Liver (tissue), 9 donors: ENCODE results near the gene DACH1. TPM values are rescaled to one million over a fixed set of nuclear protein-coding genes. Genes with fewer than 3 reads are reported as not detected.

Source experiments
- DNase-seq: peaks from one replicate; pipeline ENCODE4 v3.0.0-alpha.2; 2017; ENCODE audit warnings: low spot score
- H3K27ac ChIP-seq, 2 donors: one replicate each; pipeline ENCODE4 v1.7.0; 2013; ENCODE audit warnings: inconsistent platforms in 2 of 2, low read length in 2 of 2, control low read depth in 1 of 2, low read depth in 1 of 2, mild to moderate bottlenecking in 1 of 2
- H3K27me3 ChIP-seq, 4 donors: one replicate each; pipeline versions ENCODE4 v1.6.1 to v1.7.0; 2013; ENCODE audit warnings: low read length in 3 of 4, inconsistent platforms in 1 of 4, mild to moderate bottlenecking in 1 of 4, moderate library complexity in 1 of 4; ENCODE audit not compliant: control insufficient read depth in 4 of 4, insufficient read depth in 4 of 4
- H3K36me3 ChIP-seq, 4 donors: one replicate each; pipeline versions ENCODE4 v1.6.1 to v1.7.0; 2013; ENCODE audit warnings: low read length in 3 of 4, mild to moderate bottlenecking in 3 of 4, low read depth in 1 of 4, moderate library complexity in 1 of 4; ENCODE audit not compliant: control insufficient read depth in 4 of 4, insufficient read depth in 3 of 4
- H3K4me1 ChIP-seq, 4 donors: one replicate each; pipeline versions ENCODE4 v1.6.1 to v1.7.0; 2013; ENCODE audit warnings: low read length in 3 of 4, mild to moderate bottlenecking in 3 of 4, moderate library complexity in 1 of 4; ENCODE audit not compliant: control insufficient read depth in 4 of 4, insufficient read depth in 4 of 4
- H3K4me3 ChIP-seq, 3 donors: one replicate each; pipeline versions ENCODE4 v1.6.1 to v1.7.0; 2013; ENCODE audit warnings: low read length in 3 of 3, control low read depth in 1 of 3, low read depth in 1 of 3, mild to moderate bottlenecking in 1 of 3
- H3K9ac ChIP-seq, 2 donors: one replicate each; pipeline ENCODE4 v1.7.0; 2013; ENCODE audit warnings: low read length in 2 of 2, mild to moderate bottlenecking in 2 of 2, moderate library complexity in 2 of 2, control low read depth in 1 of 2, low read depth in 1 of 2
- H3K9me3 ChIP-seq, 4 donors: one replicate each; pipeline versions ENCODE4 v1.6.1 to v1.7.0; 2013; ENCODE audit warnings: low read length in 3 of 4; ENCODE audit not compliant: control insufficient read depth in 4 of 4
- CTCF ChIP-seq: fragments of 150-350 bp; IDR thresholded peaks from 2 replicates; pipeline ENCODE4 v1.5.1; 2017; ENCODE audit warnings: improper control_type of control experiment, low read depth, low read length; ENCODE audit not compliant: missing input control
- EGR1 ChIP-seq, 2 donors: IDR thresholded peaks; 2 replicates each; pipeline ENCODE4 v1.6.1; 2016 to 2018; ENCODE audit warnings: antibody characterized with exemption in 2 of 2, low read depth in 2 of 2
- FOXA2 ChIP-seq: IDR thresholded peaks from 2 replicates; pipeline ENCODE4 v1.6.1; 2016; ENCODE audit warnings: antibody characterized with exemption
- GABPA ChIP-seq, 2 donors: IDR thresholded peaks in 1 of 2; conservative IDR thresholded peaks in 1 of 2; 2 replicates each; pipeline ENCODE4 v1.6.1; 2016; ENCODE audit warnings: antibody characterized with exemption in 2 of 2, mild to moderate bottlenecking in 1 of 2, moderate library complexity in 1 of 2
- HNF4A ChIP-seq, 2 donors: conservative IDR thresholded peaks; 2 replicates each; pipeline ENCODE4 v1.6.1; 2016; ENCODE audit warnings: antibody characterized with exemption in 2 of 2, mild to moderate bottlenecking in 2 of 2
- MAX ChIP-seq: IDR thresholded peaks from 2 replicates; pipeline ENCODE4 v1.6.1; 2016; ENCODE audit warnings: antibody characterized with exemption
- NR2F2 ChIP-seq: IDR thresholded peaks from 2 replicates; pipeline ENCODE4 v1.6.1; 2016; ENCODE audit warnings: antibody characterized with exemption
- RAD21 ChIP-seq, 2 donors: IDR thresholded peaks; 2 replicates each; pipeline ENCODE4 v1.6.1; 2016; ENCODE audit warnings: antibody characterized with exemption in 2 of 2, mild to moderate bottlenecking in 2 of 2
- REST ChIP-seq: IDR thresholded peaks from 2 replicates; pipeline ENCODE4 v1.6.1; 2016; ENCODE audit warnings: antibody characterized with exemption, mild to moderate bottlenecking
- RXRA ChIP-seq, 2 donors: IDR thresholded peaks; 2 replicates each; pipeline ENCODE4 v1.6.1; 2017 to 2018; ENCODE audit warnings: antibody characterized with exemption in 2 of 2, mild to moderate bottlenecking in 1 of 2
- SP1 ChIP-seq: IDR thresholded peaks from 2 replicates; pipeline ENCODE4 v1.6.1; 2018; ENCODE audit warnings: antibody characterized with exemption, mild to moderate bottlenecking
- TAF1 ChIP-seq: conservative IDR thresholded peaks from 2 replicates; pipeline ENCODE4 v1.6.1; 2016; ENCODE audit warnings: antibody characterized with exemption, mild to moderate bottlenecking
- YY1 ChIP-seq: IDR thresholded peaks from 2 replicates; pipeline ENCODE4 v1.6.1; 2016; ENCODE audit warnings: antibody characterized with exemption, mild to moderate bottlenecking
- ZBTB33 ChIP-seq: IDR thresholded peaks from 2 replicates; pipeline ENCODE4 v1.6.1; 2016; ENCODE audit warnings: antibody characterized with exemption
- WGBS: extraction: QIAGEN DNeasy Blood & Tissue Kit; methylation state at CpG from one replicate; pipeline ENCODE4 v1.1.7; 2013; 5-methylcytosine and 5-hydroxymethylcytosine counted together
- polyA plus RNA-seq, 2 donors: library from polyadenylated mRNA; stranded (reverse) in 1 of 2; unstranded in 1 of 2; fragments of 200-250 nt in 1 of 2; fragments of >200 nt in 1 of 2; fragmentation: Nextera tagmentation in 1 of 2; extraction: Ambion mirVana in 1 of 2; gene quantifications; one replicate each; pipeline versions ENCODE4 v1.2.1 to v1.2.3, GENCODE V29; 2013 to 2015
- total RNA-seq, 2 donors: library from RNA; depleted of rRNA; stranded (reverse); fragments of >200 nt; gene quantifications; one replicate each; pipeline ENCODE4 v1.2.3, GENCODE V29; 2014
- donor health status: healthy.
- donor health status: healthy.
- donor health status: healthy.
- donor health status: healthy.
- donor health status: healthy.

DACH1 gene
- total and polyA plus RNA-seq, 4 donors = 0.28 to 1.9 (median 0.77) TPM

GRCh38 chr13:71866335-71867130, 471 bp downstream of the DACH1 start:
- Histone ChIP-seq H3K4me1 (peaks cover 13 to 35% (median 27%) of the 10 kb centered on the region in 4 donors), H3K36me3 (no peaks in the 10 kb centered on the region), H3K9ac (no peak overlapping the region), H3K9me3 (no peaks in the 10 kb centered on the region), H3K27ac (peak overlapping the region; percentile 46 to 48), H3K27me3 (peaks cover 0 to 16% (median 3%) of the 10 kb centered on the region in 4 donors), H3K4me3 (peak overlapping the region; percentile 38 to 67 (median 58))
- 1% methylated on average over 77 of the region's 77 CpGs for WGBS
- no peak for DNase-seq
- no peak for TF ChIP-seq CTCF
- no peak for TF ChIP-seq YY1
- TF ChIP-seq MAX = no peak
- TF ChIP-seq NR2F2 = no peak

- no peaks in the 10 kb centered on the region for H3K9me3 ChIP-seq
- no peak for TF ChIP-seq SP1
- peaks cover 0 to 16% (median 3%) of the 10 kb centered on the region in 4 donors for H3K27me3 ChIP-seq
- no peak overlapping the region for H3K9ac ChIP-seq
- 2% methylated on average over 21 of the region's 21 CpGs for WGBS
- DNase-seq = no peak
- H3K4me1 ChIP-seq = peaks cover 13 to 35% (median 27%) of the 10 kb centered on the region in 4 donors
- H3K4me3 ChIP-seq = peak overlapping the region; percentile 38 to 67 (median 49)
- peak overlapping the region in 1 of 2 donors; percentile 46 for H3K27ac ChIP-seq
- H3K36me3 ChIP-seq = no peaks in the 10 kb centered on the region
These were observed 1.1 kb downstream of the DACH1 start for GRCh38 chr13:71865874-71866334.

- Histone ChIP-seq H3K4me3 (peak overlapping the region; percentile 38 to 67 (median 49)), H3K9me3 (no peaks in the 10 kb centered on the region), H3K9ac (no peak overlapping the region), H3K36me3 (no peaks in the 10 kb centered on the region), H3K4me1 (peaks cover 13 to 35% (median 27%) of the 10 kb centered on the region in 4 donors), H3K27ac (peak overlapping the region; percentile 21 to 46), H3K27me3 (peaks cover 0 to 16% (median 5%) of the 10 kb centered on the region in 4 donors)
- no peak for DNase-seq
- 2% methylated on average over 88 of the region's 88 CpGs for WGBS
- no peak for TF ChIP-seq CTCF
- TF ChIP-seq TAF1 = no peak
- no peak for TF ChIP-seq GABPA (IDR thresholded peaks at IDR 0.05 in 1 of 2, conservative IDR thresholded peaks at IDR 0.05 in 1 of 2)
- TF ChIP-seq YY1 = no peak
- no peak for TF ChIP-seq EGR1 (IDR thresholded peaks at IDR 0.05; ENCODE audit: low read depth in 2 of 2)
- TF ChIP-seq HNF4A (conservative IDR thresholded peaks at IDR 0.05) = no peak
- no peak for TF ChIP-seq REST
- no peak for TF ChIP-seq ZBTB33
- TF ChIP-seq NR2F2 = no peak
- TF ChIP-seq RAD21 (IDR thresholded peaks at IDR 0.05) = no peak
- no peak for TF ChIP-seq RXRA (IDR thresholded peaks at IDR 0.05)
- no peak for TF ChIP-seq FOXA2
These were observed 1.8 kb downstream of the DACH1 start for GRCh38 chr13:71864986-71865873.
